ENCODE results near the gene SNX15.

The SNX15 gene

DNA sequence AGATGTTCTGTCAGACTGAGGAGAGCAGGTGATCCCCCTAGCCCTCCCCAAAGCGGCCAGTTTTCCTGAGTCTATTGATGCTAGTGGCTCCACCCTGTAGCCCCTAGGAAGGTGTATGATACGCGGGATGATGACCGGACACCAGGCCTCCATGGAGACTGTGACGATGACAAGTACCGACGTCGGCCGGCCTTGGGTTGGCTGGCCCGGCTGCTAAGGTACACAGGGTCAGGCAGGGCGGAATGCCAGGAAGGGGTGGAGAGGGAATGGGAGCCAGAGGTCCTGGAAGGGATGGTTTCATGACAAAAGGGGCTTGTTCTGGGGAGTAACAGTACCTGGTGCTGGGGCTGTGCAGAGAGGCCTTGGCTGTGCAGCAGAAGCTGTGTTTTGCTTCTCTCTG lies 60.0 kb downstream of the SNX15 start:
- DNase-seq, result no peak

DNA sequence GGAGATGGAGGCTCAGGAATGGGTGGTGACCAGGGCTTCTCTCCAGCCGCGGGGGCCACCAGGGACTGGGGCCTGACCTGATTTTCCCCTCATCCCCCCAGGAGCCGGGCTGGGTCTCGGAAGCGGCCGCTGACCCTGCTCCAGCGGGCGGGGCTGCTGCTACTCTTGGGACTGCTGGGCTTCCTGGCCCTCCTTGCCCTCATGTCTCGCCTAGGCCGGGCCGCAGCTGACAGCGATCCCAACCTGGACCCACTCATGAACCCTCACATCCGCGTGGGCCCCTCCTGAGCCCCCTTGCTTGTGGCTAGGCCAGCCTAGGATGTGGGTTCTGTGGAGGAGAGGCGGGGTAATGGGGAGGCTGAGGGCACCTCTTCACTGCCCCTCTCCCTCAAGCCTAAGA lies 60.6 kb downstream of the SNX15 start:
- DNase-seq, result no peak

DNA sequence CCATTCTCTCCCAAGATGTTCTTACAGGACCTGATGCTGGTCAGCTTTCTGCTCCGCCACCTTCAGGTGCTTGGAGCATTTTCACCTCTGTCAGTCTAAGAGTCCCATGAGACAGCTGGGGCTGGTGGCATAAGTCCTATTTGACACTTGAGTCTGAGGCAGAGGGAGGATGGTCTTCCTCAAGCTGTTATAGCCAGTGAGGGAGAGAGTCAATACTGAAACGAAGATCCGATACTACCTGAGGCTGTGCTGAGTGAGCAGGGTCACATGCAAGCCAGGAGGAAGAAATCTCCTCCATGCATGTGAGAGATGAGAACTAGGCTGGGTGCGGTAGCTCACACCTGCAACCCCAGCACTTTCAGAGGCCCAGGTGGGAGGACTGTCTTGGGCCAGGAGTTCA lies 62.4 kb downstream of the SNX15 start:
- DNase-seq, result no peak
